Activated CD4-positive, alpha-beta T cell treated with anti-CD3 and anti-CD28 coated beads, Interleukin-2, amount 10 ng/mL, durations not matched to agents 7 days and 5 days (primary cell): ENCODE data around the gene BPGM. TPM values are rescaled to one million over a fixed set of nuclear protein-coding genes. Genes with fewer than 3 reads are reported as not detected.

Source experiments
- CTCF ChIA-PET: fragments of 350-600 bp; sonication (Branson Sonifier 250); formaldehyde crosslinking; loops from one replicate; lab custom pipeline; 2021; ENCODE audit warnings: antibody characterized with exemption; lab: Charles Lee
- POLR2A ChIA-PET: fragments of 350-600 bp; sonication (Branson Sonifier 250); formaldehyde crosslinking; loops from one replicate; lab custom pipeline; 2021; ENCODE audit warnings: antibody characterized with exemption; lab: Charles Lee
- DNase-seq: peaks from one replicate; pipeline ENCODE4 v3.0.0-alpha.2; 2020
- H3K27ac Mint-ChIP-seq: one replicate; pipeline ENCODE4 v1.8.0; 2021; ENCODE audit warnings: mild to moderate bottlenecking, moderate library complexity, mixed read lengths
- H3K27me3 Mint-ChIP-seq: one replicate; pipeline ENCODE4 v1.8.0; 2021; ENCODE audit warnings: mixed read lengths
- H3K36me3 Mint-ChIP-seq: one replicate; pipeline ENCODE4 v1.8.0; 2021; ENCODE audit warnings: low read depth, mixed read lengths
- H3K4me1 Mint-ChIP-seq: one replicate; pipeline ENCODE4 v1.8.0; 2021; ENCODE audit warnings: mixed read lengths
- H3K4me3 Mint-ChIP-seq: one replicate; pipeline ENCODE4 v1.8.0; 2021; ENCODE audit warnings: mild to moderate bottlenecking, moderate library complexity, mixed read lengths
- H3K9me3 Mint-ChIP-seq: one replicate; pipeline ENCODE4 v1.8.0; 2021; ENCODE audit warnings: mixed read lengths
- total RNA-seq, 2 experiments: library from RNA; stranded (reverse); gene quantifications; one replicate each; pipeline ENCODE4 v1.2.3, GENCODE V29; 2021

The BPGM gene
- total RNA-seq, 2 experiments from 2014 or later: 14.6 to 15.5 TPM

GRCh38 chr7:134619627-134620331 lies 26.9 kb upstream of the BPGM start:
- no peak for DNase-seq
- Mint-ChIP-seq H3K27ac (no peak overlapping the region), H3K4me1 (no peaks in the 10 kb centered on the region), H3K4me3 (no peak overlapping the region), H3K27me3 (peaks cover 43% of the 10 kb centered on the region), H3K36me3 (no peaks in the 10 kb centered on the region), H3K9me3 (no peaks in the 10 kb centered on the region)
- ChIA-PET CTCF (interaction anchor here (0.5 to 3.3 kb wide), 5 partner anchors 12 to 627 kb away, joined by 3 to 11 read pairs (median 3); no protein-coding TSS in a partner anchor), POLR2A (no interaction called here)

GRCh38 chr7:134622303-134622995 lies 24.2 kb upstream of the BPGM start:
- Mint-ChIP-seq H3K9me3 (no peaks in the 10 kb centered on the region), H3K4me3 (no peak overlapping the region), H3K4me1 (no peaks in the 10 kb centered on the region), H3K27me3 (peaks cover 52% of the 10 kb centered on the region), H3K36me3 (no peaks in the 10 kb centered on the region), H3K27ac (no peak overlapping the region)
- ChIA-PET POLR2A (interaction anchor here (0.6 kb wide), 1 partner anchor 11 kb away, joined by 3 read pairs; no protein-coding TSS in a partner anchor), CTCF (interaction anchor here (2.2 to 3.3 kb wide), 2 partner anchors 11 to 14 kb away, joined by 7 to 11 read pairs; no protein-coding TSS in a partner anchor)
- no peak for DNase-seq

GRCh38 chr7:134623193-134623592 lies 23.5 kb upstream of the BPGM start:
- H3K4me3 Mint-ChIP-seq: no peak overlapping the region
- ChIA-PET POLR2A (interaction anchor here (0.6 kb wide), 1 partner anchor 11 kb away, joined by 3 read pairs; no protein-coding TSS in a partner anchor), CTCF (interaction anchor here (1.6 to 2.4 kb wide), 2 partner anchors 10 to 11 kb away, joined by 7 read pairs; no protein-coding TSS in a partner anchor)
- H3K9me3 Mint-ChIP-seq: no peaks in the 10 kb centered on the region
- DNase-seq: no peak
- H3K4me1 Mint-ChIP-seq: no peaks in the 10 kb centered on the region
- no peak overlapping the region for H3K27ac Mint-ChIP-seq
- H3K36me3 Mint-ChIP-seq: no peaks in the 10 kb centered on the region
- peaks cover 57% of the 10 kb centered on the region for H3K27me3 Mint-ChIP-seq

GRCh38 chr7:134625550-134625949 lies 21.1 kb upstream of the BPGM start:
- Mint-ChIP-seq H3K27ac (no peak overlapping the region), H3K27me3 (peaks cover 50% of the 10 kb centered on the region), H3K4me3 (no peak overlapping the region), H3K4me1 (no peaks in the 10 kb centered on the region), H3K9me3 (no peaks in the 10 kb centered on the region), H3K36me3 (no peaks in the 10 kb centered on the region)
- ChIA-PET CTCF (interaction anchor here (0.6 kb wide), 1 partner anchor 579 kb away, joined by 3 read pairs; no protein-coding TSS in a partner anchor), POLR2A (no interaction called here)
- no peak for DNase-seq

GRCh38 chr7:134627109-134627774 lies 19.4 kb upstream of the BPGM start:
- ChIA-PET CTCF (interaction anchor here (1.1 kb wide), 1 partner anchor 14 kb away, joined by 3 read pairs; no protein-coding TSS in a partner anchor), POLR2A (no interaction called here)
- H3K4me3 Mint-ChIP-seq: no peak overlapping the region
- no peaks in the 10 kb centered on the region for H3K36me3 Mint-ChIP-seq
- no peak overlapping the region for H3K27ac Mint-ChIP-seq
- no peak for DNase-seq
- H3K27me3 Mint-ChIP-seq: peaks cover 45% of the 10 kb centered on the region
- H3K9me3 Mint-ChIP-seq: no peaks in the 10 kb centered on the region
- no peaks in the 10 kb centered on the region for H3K4me1 Mint-ChIP-seq

GRCh38 chr7:134627775-134628153 lies 18.9 kb upstream of the BPGM start:
- H3K36me3 Mint-ChIP-seq: no peaks in the 10 kb centered on the region
- CTCF ChIA-PET: interaction anchor here (1.1 kb wide), 1 partner anchor 13 kb away, joined by 3 read pairs; no protein-coding TSS in a partner anchor
- POLR2A ChIA-PET: no interaction called here
- no peaks in the 10 kb centered on the region for H3K9me3 Mint-ChIP-seq
- peaks cover 43% of the 10 kb centered on the region for H3K27me3 Mint-ChIP-seq
- H3K4me3 Mint-ChIP-seq: no peak overlapping the region
- DNase-seq: no peak
- H3K4me1 Mint-ChIP-seq: no peaks in the 10 kb centered on the region
- no peak overlapping the region for H3K27ac Mint-ChIP-seq

GRCh38 chr7:134629445-134629844 lies 17.2 kb upstream of the BPGM start:
- no peak overlapping the region for H3K27ac Mint-ChIP-seq
- peaks cover 4% of the 10 kb centered on the region for H3K4me1 Mint-ChIP-seq
- ChIA-PET POLR2A (no interaction called here), CTCF (interaction anchor here (0.8 to 1.7 kb wide), 2 partner anchors 11 to 61 kb away, joined by 3 to 6 read pairs; no protein-coding TSS in a partner anchor)
- H3K36me3 Mint-ChIP-seq: no peaks in the 10 kb centered on the region
- no peak for DNase-seq
- H3K27me3 Mint-ChIP-seq: peaks cover 36% of the 10 kb centered on the region
- H3K9me3 Mint-ChIP-seq: no peaks in the 10 kb centered on the region
- H3K4me3 Mint-ChIP-seq: no peak overlapping the region

GRCh38 chr7:134630237-134630636 lies 16.4 kb upstream of the BPGM start:
- H3K4me1 Mint-ChIP-seq: peaks cover 8% of the 10 kb centered on the region
- ChIA-PET CTCF (interaction anchor here (0.8 to 2.1 kb wide), 5 partner anchors 11 to 356 kb away, joined by 3 to 6 read pairs (median 4); partner anchors contain the start of gene AGBL3), POLR2A (no interaction called here)
- H3K9me3 Mint-ChIP-seq: no peaks in the 10 kb centered on the region
- DNase-seq: no peak
- H3K27me3 Mint-ChIP-seq: peaks cover 28% of the 10 kb centered on the region
- H3K4me3 Mint-ChIP-seq: no peak overlapping the region
- H3K36me3 Mint-ChIP-seq: no peaks in the 10 kb centered on the region
- no peak overlapping the region for H3K27ac Mint-ChIP-seq

- ChIA-PET CTCF (interaction anchor here (1.0 to 2.1 kb wide), 3 partner anchors 17 to 356 kb away, joined by 3 to 6 read pairs (median 4); partner anchors contain the start of gene AGBL3), POLR2A (no interaction called here)
- Mint-ChIP-seq H3K9me3 (no peaks in the 10 kb centered on the region), H3K4me1 (peaks cover 14% of the 10 kb centered on the region), H3K27me3 (peaks cover 25% of the 10 kb centered on the region), H3K4me3 (no peak overlapping the region), H3K36me3 (no peaks in the 10 kb centered on the region), H3K27ac (no peak overlapping the region)
- DNase-seq: no peak
These were observed 15.8 kb upstream of the BPGM start for GRCh38 chr7:134630893-134631292.

GRCh38 chr7:134632052-134632451 lies 14.6 kb upstream of the BPGM start:
- no peak for DNase-seq
- ChIA-PET CTCF (interaction anchor here (0.7 to 2.1 kb wide), 6 partner anchors 15 to 355 kb away, joined by 3 to 6 read pairs (median 4); no protein-coding TSS in a partner anchor), POLR2A (no interaction called here)
- H3K36me3 Mint-ChIP-seq: peaks cover 6% of the 10 kb centered on the region
- H3K4me3 Mint-ChIP-seq: no peak overlapping the region
- H3K27me3 Mint-ChIP-seq: peaks cover 17% of the 10 kb centered on the region
- H3K9me3 Mint-ChIP-seq: peaks cover 3% of the 10 kb centered on the region
- H3K27ac Mint-ChIP-seq: no peak overlapping the region
- H3K4me1 Mint-ChIP-seq: peaks cover 24% of the 10 kb centered on the region

- Mint-ChIP-seq H3K4me3 (no peak overlapping the region), H3K36me3 (peaks cover 11% of the 10 kb centered on the region), H3K4me1 (peaks cover 31% of the 10 kb centered on the region), H3K27me3 (peaks cover 7% of the 10 kb centered on the region), H3K9me3 (peaks cover 3% of the 10 kb centered on the region), H3K27ac (no peak overlapping the region)
- ChIA-PET CTCF (interaction anchor here (0.7 to 1.9 kb wide), 10 partner anchors 9 to 354 kb away, joined by 3 to 7 read pairs (median 4); no protein-coding TSS in a partner anchor), POLR2A (no interaction called here)
- DNase-seq: peak; percentile 52
These were observed 13.6 kb upstream of the BPGM start for GRCh38 chr7:134632937-134633540.

- Mint-ChIP-seq H3K4me1 (peaks cover 42% of the 10 kb centered on the region), H3K4me3 (no peak overlapping the region), H3K27ac (peak overlapping the region; percentile 42), H3K27me3 (peaks cover 2% of the 10 kb centered on the region), H3K36me3 (peaks cover 11% of the 10 kb centered on the region), H3K9me3 (peaks cover 3% of the 10 kb centered on the region)
- ChIA-PET CTCF (interaction anchor here (1.0 to 4.0 kb wide), 5 partner anchors 10 to 534 kb away, joined by 3 to 29 read pairs (median 3); partner anchors contain the start of genes BPGM and CYREN), POLR2A (no interaction called here)
- DNase-seq: no peak
These were observed 10.6 kb upstream of the BPGM start for GRCh38 chr7:134636008-134636449.
